ENCODE measurements around the gene ADAMTSL1. TPM values are rescaled to one million over a fixed set of nuclear protein-coding genes. Genes with fewer than 3 reads are reported as not detected.

The ADAMTSL1 gene
- total RNA-seq, 2 experiments from 2014 or later: not detected

GRCh38 chr9:18743421-18743820 is 269.5 kb downstream of the ADAMTSL1 start:
- DNase-seq (ENCODE audit: low spot score): no peak
- no peak for TF ChIP-seq EZH2phosphoT487 (IDR thresholded peaks at IDR 0.05; ENCODE audit: borderline replicate concordance, low read depth, low read length)
- TF ChIP-seq CTCF (conservative IDR thresholded peaks at IDR 0.05; ENCODE audit: low read length): no peak
- no TSS peak for BruUV-seq (replicated peaks)

GRCh38 chr9:18743971-18744370 is 270.0 kb downstream of the ADAMTSL1 start:
- H3K79me2 ChIP-seq (ENCODE audit: insufficient read depth, low read depth, low read length): no peaks in the 10 kb centered on the region
- H3K9me3 ChIP-seq (ENCODE audit: low read length): no peaks in the 10 kb centered on the region
- CTCF ChIA-PET (ENCODE audit: unreplicated experiment): no interaction called here
- no peak overlapping the region for H2AFZ ChIP-seq (ENCODE audit: low read length)
- no peaks in the 10 kb centered on the region for H3K4me1 ChIP-seq (ENCODE audit: insufficient read depth, low read length, poor library complexity, severe bottlenecking)
- TF ChIP-seq EZH2phosphoT487 (IDR thresholded peaks at IDR 0.05; ENCODE audit: borderline replicate concordance, low read depth, low read length): no peak
- TF ChIP-seq CTCF (conservative IDR thresholded peaks at IDR 0.05; ENCODE audit: low read length): no peak
- H3K4me2 ChIP-seq (ENCODE audit: low read length): no peak overlapping the region
- no peak overlapping the region for H3K4me3 ChIP-seq (ENCODE audit: low read depth, low read length, poor library complexity, severe bottlenecking)
- intact Hi-C loops (cut with micrococcal nuclease; ENCODE audit: unreplicated experiment): no loop called here
- H3K36me3 ChIP-seq (ENCODE audit: insufficient read depth, low read length): no peaks in the 10 kb centered on the region
- no peaks in the 10 kb centered on the region for H4K20me1 ChIP-seq (ENCODE audit: insufficient read depth, low read length)
- H3K9me2 ChIP-seq (ENCODE audit: insufficient read depth, low read length): no peaks in the 10 kb centered on the region
- no peak for DNase-seq (ENCODE audit: low spot score)
- POLR2A ChIA-PET: no interaction called here
- H3K27ac ChIP-seq (ENCODE audit: low read depth, low read length, poor library complexity, severe bottlenecking): no peak overlapping the region
- no TSS peak for BruUV-seq (replicated peaks)

More at GRCh38 chr9:18743421-18743820, 269.5 kb downstream of the ADAMTSL1 start:
- Histone ChIP-seq H4K20me1 (ENCODE audit: insufficient read depth, low read length) (no peaks in the 10 kb centered on the region), H3K4me1 (ENCODE audit: insufficient read depth, low read length, poor library complexity, severe bottlenecking) (no peaks in the 10 kb centered on the region), H3K36me3 (ENCODE audit: insufficient read depth, low read length) (no peaks in the 10 kb centered on the region), H3K79me2 (ENCODE audit: insufficient read depth, low read depth, low read length) (no peaks in the 10 kb centered on the region), H3K27ac (ENCODE audit: low read depth, low read length, poor library complexity, severe bottlenecking) (no peak overlapping the region), H2AFZ (ENCODE audit: low read length) (no peak overlapping the region), H3K4me3 (ENCODE audit: low read depth, low read length, poor library complexity, severe bottlenecking) (no peak overlapping the region), H3K9me3 (ENCODE audit: low read length) (no peaks in the 10 kb centered on the region), H3K9me2 (ENCODE audit: insufficient read depth, low read length) (no peaks in the 10 kb centered on the region), H3K4me2 (ENCODE audit: low read length) (no peak overlapping the region)
- intact Hi-C loops (cut with micrococcal nuclease; ENCODE audit: unreplicated experiment): no loop called here
- CTCF ChIA-PET (ENCODE audit: unreplicated experiment): no interaction called here
- POLR2A ChIA-PET: no interaction called here

DNA sequence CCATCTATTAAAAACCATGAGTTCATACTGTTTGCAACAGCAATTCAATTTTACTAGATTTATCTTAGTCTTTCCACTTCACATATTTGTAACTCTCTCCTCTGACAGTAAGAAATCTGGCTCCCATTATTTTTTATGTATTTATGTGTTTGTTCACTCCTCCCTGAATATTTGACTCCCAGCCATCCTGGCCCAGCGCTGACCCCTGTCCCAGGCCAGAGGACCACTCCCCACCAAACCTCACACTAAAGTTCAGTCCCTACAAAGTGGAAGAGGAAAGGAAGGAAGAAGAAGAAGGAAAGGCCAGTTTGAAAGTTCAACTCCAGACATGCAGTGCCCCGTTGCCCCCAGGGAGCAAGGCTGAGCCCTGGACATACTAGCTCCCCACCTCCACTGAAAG is 271.8 kb downstream of the ADAMTSL1 start:
- H3K9me3 ChIP-seq (ENCODE audit: low read length): no peaks in the 10 kb centered on the region
- CTCF ChIA-PET (ENCODE audit: unreplicated experiment): no interaction called here
- POLR2A ChIA-PET: no interaction called here
- no peak for DNase-seq (ENCODE audit: low spot score)
- TF ChIP-seq CTCF (conservative IDR thresholded peaks at IDR 0.05; ENCODE audit: low read length) (no peak), EZH2phosphoT487 (IDR thresholded peaks at IDR 0.05; ENCODE audit: borderline replicate concordance, low read depth, low read length) (no peak)
- no TSS peak for BruUV-seq (replicated peaks)
- no peak overlapping the region for H2AFZ ChIP-seq (ENCODE audit: low read length)
- H3K79me2 ChIP-seq (ENCODE audit: insufficient read depth, low read depth, low read length): no peaks in the 10 kb centered on the region
- H4K20me1 ChIP-seq (ENCODE audit: insufficient read depth, low read length): no peaks in the 10 kb centered on the region
- no peak overlapping the region for H3K4me2 ChIP-seq (ENCODE audit: low read length)
- intact Hi-C loops (cut with micrococcal nuclease; ENCODE audit: unreplicated experiment): no loop called here
- H3K27ac ChIP-seq (ENCODE audit: low read depth, low read length, poor library complexity, severe bottlenecking): no peak overlapping the region
- no peaks in the 10 kb centered on the region for H3K9me2 ChIP-seq (ENCODE audit: insufficient read depth, low read length)
- no peaks in the 10 kb centered on the region for H3K36me3 ChIP-seq (ENCODE audit: insufficient read depth, low read length)
- H3K4me1 ChIP-seq (ENCODE audit: insufficient read depth, low read length, poor library complexity, severe bottlenecking): no peaks in the 10 kb centered on the region
- H3K4me3 ChIP-seq (ENCODE audit: low read depth, low read length, poor library complexity, severe bottlenecking): no peak overlapping the region
